Fibroblast of skin of right biceps (primary cell): ENCODE results near the gene SAMD9.
"Not testable (repeated sequence)": the region's sequence is repeated elsewhere in the genome, so short reads cannot be mapped to it uniquely, and the experiment has no call there.

Source experiments
- DNase-seq: peaks from one replicate; pipeline ENCODE4 v3.0.0-alpha.2; 2013

Gene SAMD9

DNA sequence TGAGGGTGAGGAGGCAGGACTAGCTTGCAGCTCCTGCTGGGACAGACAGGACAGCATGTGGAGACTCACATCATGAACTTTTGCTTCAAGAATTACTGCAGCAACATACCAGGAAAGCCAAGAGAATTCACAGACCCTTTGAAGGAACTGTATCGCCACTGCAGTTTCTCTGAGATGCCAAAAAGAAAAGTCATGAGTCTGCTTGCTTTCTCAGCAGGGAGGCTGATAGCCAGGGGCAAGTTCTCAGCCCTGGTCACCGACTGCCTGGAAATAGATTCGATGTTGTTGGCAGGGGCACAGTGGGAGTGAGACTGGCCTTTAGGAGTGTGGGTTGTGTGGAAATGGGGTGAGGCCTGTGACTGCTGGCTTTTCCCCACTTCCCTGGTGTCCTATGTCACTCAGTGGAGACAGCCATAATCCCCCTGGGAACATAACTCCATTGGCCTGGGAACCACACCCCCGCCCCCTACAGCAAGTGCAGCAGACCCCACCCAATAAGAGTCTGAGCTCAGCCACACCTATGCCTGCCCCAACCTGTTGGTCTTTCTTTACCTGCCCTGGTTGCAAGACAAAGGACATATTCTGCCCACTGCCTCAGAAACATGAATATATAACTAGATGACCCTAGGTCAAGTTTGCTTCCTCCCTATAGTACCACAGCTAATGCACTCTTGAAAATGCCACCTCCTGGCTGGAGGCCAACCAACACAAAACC is 1.6 kb upstream of the SAMD9 start:
- DNase-seq: no peak

DNA sequence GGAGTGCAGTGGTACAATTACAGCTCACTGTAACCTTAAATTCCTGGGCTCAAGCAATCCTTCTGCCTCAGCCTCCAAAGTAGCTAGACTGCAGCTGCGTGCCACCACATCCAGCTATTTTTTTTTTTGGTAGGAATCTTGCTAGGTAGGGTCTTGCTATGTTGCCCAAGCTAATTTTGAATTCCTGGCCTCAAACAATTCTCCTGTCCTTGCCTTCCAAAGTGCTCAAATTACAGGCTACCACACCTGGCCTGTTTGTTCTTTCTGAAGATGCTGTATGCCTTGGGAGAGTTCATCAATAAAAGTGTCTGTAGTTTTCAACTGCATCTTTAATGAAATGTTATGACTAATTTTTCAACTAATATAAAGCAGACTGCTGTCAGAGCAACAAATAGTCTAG is 452 bp downstream of the SAMD9 start:
- DNase-seq: no peak

DNA sequence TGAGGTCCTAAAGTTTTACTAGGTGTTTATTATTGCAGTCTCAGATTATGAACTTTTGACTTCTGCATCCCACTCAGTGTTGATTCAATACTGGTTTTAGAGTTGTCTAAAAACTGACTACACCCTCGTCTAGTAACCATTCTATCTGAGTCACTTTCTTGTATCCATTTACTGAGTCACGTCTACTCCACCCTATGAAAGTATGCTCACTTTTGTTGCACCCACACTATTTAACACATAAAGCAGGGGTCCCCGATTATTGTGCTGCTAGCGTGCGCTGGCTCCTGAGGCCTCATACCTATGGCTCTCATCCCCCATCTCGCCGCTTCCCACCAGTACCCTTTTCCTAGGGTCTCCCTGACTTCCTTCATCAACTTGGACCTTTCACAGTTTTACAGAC is 2.0 kb downstream of the SAMD9 start:
- DNase-seq: peak; percentile 61

DNA sequence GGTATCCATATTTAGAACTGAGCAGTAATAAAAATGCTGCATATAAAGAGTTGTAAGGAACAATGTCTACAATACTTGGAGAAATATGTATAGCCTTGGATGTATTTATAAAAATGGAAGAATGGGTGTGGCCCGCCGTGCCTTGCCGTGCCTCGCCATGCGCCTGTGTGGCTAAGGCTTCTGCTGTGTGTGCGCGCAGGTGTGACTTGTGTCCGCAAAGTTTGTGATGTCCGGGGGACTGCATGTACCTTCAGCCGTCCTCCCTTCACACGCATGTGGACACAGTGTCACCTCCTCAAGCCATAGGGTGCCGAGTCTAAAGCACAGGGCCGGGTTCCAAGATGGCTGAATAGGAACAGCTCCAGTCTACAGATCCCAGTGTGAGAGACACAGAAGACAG is 9.8 kb downstream of the SAMD9 start:
- DNase-seq: no peak

DNA sequence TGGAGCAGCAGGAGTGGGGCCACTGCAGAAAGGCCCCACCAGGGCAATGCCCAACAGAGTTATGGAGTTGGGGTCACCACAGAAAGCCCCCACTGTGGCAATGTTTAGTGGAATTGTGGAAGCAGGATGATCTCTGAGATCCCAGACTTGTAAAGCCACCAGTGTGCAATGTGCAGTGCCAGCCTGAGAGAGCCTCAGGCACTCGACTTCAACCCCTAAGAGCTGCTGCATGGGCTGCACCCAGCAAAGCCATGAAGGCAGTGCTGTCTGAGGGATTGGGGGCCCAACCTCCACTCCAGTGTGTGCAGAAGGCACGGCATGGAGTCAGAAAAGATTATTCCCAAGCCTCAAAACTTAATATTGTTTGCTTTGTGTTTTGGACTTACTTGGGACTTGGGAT is 20.4 kb downstream of the SAMD9 start:
- no peak for DNase-seq

DNA sequence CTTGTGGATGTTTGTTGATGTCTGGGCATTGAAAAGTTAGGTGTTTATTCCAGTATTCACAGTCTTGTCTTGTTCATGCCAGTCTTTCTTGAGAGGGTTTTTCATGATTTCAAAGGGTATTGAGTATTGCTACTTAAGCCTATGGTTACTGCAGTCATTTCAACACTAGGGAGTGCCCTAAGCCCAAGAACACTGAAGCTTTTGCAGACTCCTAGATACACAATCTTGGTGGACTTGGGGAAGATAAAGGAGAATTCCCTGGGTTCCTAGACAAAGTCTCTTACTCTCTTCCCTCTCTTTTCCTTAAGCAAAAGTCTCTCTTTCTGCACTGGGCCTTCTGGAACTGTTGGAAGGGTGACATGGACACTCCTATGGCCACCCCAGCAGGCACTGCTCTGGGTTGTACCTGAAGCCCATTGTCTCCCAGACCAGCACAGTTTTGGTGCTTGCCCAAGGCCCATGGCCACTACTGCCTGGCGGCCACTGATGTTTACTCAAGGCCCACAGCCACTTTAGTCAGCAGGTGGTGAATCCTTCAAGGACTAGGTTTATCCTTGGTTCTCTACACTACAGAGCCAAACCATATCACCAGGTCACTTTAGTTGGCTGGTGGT is 24.9 kb downstream of the SAMD9 start:
- peak; percentile 35 for DNase-seq

DNA sequence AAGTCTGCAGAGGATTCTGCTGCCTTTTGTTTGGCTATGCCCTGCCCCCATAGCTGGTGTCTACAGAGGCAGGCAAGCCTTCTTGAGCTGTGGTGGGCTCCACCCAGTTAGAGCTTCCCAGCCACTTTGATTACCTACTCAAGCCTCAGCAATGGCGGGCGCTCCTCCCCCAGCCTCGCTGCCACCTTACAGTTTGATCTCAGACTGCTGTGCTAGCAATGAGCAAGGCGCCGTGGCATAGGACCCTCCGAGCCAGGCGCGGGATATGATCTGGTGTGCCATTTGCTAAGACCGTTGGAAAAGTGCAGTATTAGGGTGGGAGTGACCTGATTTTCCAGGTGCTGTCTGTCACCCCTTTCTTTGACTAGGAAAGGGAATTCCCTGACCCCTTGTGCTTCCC is 44.4 kb downstream of the SAMD9 start:
- not testable (repeated sequence) for DNase-seq

DNA sequence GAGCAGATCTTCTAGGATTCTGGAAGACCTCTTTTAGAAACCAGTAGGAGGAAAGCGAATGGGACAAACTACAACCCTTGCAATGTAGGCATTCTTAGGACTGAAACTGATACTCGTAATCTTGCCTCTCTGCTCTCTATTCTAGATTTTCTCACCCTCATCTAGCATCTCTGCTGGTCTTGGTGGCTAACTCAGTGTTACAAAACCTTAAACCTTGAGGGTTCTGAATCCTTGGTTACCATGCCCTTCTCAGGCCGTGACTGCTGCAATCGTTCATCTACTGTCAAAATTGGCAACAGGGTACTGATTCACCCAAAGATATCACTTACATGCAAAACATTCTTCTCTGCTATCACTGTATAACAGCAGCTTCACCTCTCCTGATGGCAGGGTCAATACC is 55.2 kb downstream of the SAMD9 start:
- no peak for DNase-seq

DNA sequence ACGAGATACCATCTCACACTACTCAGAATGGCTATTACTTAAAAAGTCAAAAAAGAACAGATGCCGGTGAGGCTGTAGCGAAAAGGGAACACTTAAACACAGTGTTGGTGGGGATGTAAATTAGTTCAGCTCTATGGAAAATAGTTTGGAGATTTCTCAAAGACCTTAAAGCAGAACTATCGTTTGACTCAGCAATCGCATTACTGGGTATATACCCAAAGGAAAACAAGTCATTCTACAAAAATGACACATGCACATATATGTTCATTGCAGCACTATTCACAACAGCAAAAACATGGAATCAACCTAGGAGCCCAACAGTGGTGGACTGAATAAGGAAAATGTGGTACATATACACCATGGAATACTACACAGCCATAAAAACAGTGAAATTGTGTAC is 56.9 kb downstream of the SAMD9 start:
- no peak for DNase-seq

DNA sequence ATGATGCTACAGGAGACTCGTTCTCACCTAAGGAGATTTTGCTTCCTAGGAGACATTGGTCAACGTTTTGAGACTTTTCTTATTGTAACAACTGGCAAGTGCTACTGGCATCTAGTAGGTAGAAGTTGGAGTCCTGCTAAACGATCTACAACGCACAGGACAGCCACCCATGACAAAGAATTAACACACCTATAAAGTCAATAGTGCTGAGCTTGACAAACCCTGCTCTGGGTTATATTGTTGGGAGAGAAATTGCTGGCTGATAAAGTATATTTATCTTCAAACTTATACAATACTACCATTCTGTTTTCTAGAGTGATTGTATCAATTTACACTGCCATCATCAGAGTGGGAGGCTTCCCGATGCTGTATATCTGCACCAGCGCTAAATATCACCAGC is 57.8 kb downstream of the SAMD9 start:
- no peak for DNase-seq

DNA sequence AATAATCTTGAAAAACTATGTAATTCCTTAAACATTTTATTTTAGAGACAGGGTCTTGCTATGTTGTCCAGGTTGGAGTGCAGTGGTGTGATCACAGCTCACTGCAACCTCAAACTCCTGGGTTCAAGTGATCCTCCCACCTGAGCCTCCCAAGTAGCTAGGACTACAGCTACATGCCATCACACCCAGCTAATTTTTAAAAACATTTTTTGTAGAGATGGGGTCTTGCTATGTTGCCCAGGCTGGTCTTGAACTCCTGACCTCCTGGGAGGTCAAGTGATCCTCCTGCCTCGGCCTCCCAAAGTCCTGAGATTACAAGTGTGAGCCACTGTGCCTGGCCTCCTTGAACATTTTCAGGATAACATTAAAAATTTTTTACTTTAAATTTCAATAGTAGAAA is 61.2 kb downstream of the SAMD9 start:
- not testable (repeated sequence) for DNase-seq

DNA sequence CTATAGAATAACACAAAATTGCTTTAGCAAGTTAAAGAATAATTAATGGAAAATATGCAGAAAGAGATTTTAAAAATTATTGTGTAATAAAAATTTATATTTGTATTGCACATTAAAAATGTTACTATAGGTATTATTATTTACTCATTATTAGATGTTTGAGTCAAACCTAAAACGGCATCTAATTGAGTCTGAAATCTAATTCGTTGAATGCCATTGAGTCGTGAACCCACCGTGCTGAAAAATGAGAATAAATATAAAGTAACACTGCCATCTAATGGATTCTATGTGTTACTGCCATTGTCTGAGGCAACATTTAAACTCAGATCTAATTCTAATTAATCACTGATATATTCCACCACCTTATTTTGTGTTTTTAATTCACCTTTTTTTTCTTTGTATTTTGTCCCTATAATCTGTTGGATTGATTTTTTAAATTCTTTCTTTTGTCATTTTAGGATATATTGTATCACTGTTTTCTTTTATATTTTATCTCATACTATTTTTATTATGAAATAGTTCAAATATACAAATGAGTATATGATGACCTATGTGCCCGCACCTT is 62.2 kb downstream of the SAMD9 start:
- peak; percentile 55 for DNase-seq

DNA sequence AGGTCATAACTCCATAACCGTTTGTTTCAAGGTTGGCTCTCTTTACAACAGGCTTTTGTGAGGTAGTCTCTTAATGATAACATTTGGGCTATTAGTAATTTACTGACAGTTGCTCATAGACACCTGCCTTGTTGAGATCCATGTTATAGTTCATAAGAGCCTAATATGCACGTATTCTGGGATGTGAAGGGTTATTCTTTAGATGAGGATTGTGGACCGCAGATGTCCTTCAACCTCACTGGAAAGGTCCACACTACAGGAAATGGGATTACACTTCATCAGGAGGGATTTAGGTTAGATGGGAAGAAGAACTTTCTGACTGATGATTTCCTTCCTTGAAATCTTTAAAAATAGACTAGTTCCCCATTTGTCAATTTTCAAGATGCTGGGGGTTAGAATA is 62.8 kb downstream of the SAMD9 start:
- DNase-seq: no peak

DNA sequence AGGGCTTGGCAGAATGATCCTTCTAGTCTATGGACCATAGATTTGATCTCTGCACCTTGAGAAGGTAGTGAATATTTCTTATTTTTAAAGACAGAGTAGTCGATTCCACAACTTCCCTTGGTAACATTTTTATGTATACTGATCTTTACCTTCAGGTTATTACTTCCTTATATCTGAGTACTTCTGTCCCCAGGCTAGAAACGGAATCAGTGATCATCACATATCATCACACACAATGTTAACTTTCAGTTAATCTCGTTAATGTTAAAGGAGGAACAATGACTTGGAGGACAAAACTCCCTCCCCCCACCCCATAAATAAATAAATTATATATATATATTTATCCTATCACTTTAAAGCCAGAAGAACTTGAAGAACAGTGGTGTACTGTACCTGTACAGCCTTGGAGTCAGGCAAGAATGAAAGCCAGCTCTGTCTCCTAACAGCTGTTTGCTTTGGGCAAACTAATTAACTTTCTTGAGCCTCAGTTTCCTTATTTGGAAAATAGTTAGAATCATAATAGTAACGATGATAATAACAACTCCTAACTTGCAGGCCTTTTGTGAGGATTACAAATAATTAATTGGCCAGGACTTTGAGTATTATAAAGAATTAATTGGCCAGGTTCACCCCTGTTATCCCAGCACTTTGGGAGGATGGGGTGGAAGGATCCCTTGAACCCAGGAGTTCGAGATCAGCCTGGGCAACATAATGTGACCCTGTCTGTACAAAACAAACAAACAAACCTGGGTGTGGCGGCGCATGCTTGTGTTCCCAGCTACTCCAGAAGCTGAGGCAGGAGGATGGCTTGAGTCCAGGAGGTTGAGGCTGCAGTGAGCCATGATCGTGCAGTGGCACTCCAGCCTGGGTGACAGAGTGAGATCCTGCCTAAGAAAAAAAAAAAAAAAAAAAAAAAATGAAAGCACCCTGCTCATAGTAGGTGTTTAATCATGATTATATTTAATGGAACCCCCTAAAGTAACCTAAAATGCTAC is 63.5 kb downstream of the SAMD9 start:
- DNase-seq: no peak

DNA sequence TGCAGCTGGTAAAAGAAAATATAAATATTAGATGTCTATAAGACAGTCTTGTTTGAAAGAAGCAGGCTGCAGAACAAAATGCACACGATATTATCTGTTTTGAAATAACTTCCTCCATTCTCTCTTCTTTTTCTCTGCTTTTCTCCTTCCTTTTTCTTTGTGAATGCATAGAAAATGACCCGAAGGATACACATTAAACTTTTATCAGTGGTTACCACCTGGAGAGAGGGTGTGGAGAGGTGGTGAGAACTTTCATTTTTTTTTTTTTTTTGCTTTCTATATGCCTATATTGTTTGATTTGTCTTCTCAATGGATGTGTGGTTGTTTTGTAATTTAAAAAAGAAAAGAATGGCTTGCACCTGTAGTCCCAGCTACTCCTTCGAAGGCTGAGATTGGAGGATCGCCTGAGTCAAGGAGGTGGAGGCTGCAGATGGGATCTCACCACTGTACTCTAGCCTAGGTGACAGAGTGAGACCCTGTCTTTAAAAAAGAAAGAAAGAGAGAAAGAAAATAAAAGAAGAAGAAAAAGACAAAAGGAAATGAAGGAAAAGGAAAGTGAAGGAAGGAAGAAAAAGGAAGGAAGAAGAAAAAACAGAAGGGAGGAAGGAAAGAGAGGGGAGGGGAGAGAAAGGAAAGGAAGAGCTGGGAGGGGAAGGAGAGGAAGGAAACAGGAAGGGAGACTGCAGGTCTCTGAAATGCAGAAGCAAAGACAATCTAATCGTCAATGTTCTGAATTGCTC is 64.4 kb downstream of the SAMD9 start:
- no peak for DNase-seq

DNA sequence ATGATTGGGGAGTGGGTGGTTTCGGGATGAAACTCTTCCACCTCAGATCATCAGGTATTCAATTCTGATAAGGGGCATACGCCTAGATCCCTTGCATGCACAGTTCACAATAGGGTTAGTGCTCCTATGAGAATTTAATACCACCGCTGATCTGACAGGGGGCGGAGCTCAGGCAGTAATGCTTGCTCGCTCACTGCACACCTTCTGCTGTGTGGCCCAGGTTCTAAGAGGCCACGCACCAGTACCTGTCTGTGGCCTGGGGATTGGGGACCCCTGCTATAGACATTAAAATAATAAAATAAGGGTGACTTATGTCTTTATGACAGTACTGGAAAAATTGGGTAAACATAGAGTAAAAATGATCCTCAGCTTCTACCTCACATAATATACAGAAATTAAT is 66.1 kb downstream of the SAMD9 start:
- DNase-seq: no peak
